ENCODE measurements around the gene MAP2K3.

- TF ChIP-seq EP300 (IDR thresholded peaks at IDR 0.05), result no peak
- TF ChIP-seq CTCF (IDR thresholded peaks at IDR 0.05), result no peak
- no peak for TF ChIP-seq POLR2A (IDR thresholded peaks at IDR 0.05)
Observed at GRCh38 chr17:21272250-21272649, 12.3 kb upstream of the MAP2K3 start.

All from tibial nerve (tissue), 4 donors.